ENCODE results near the gene TTF2. TPM values are rescaled to one million over a fixed set of nuclear protein-coding genes. Genes with fewer than 3 reads are reported as not detected.

TTF2 gene
- total RNA-seq, 1 donor from 2014 or later: 12.3 TPM

Small RNA genes lying within 50 kb of the gene (small RNA-seq; reads per million reads assigned to genes)
- 2.3 reads per million, percentile 90 among the genes with 10 or more reads in this experiment for gene MIR942 (ENCODE audit: low replicate concordance)

Other genes with a start within 250 kb of the TTF2 start
- gene PTGFRN, start 150.4 kb upstream of the TTF2 start, total RNA-seq: 112 TPM
- gene CD101, start 58.6 kb upstream of the TTF2 start, total RNA-seq: 3.0 TPM
- 11.6 TPM for gene TRIM45, start 61.4 kb downstream of the TTF2 start, total RNA-seq
- 3.8 TPM for gene VTCN1, start 150.6 kb downstream of the TTF2 start, total RNA-seq

All from tongue (tissue), 2 donors.